ENCODE measurements around the gene GKN1. TPM values are rescaled to one million over a fixed set of nuclear protein-coding genes. Genes with fewer than 3 reads are reported as not detected.

The GKN1 gene
- total RNA-seq, 4 donors from 2014 or later, result 0.62 to 4.7 TPM; not detected in 2

DNA sequence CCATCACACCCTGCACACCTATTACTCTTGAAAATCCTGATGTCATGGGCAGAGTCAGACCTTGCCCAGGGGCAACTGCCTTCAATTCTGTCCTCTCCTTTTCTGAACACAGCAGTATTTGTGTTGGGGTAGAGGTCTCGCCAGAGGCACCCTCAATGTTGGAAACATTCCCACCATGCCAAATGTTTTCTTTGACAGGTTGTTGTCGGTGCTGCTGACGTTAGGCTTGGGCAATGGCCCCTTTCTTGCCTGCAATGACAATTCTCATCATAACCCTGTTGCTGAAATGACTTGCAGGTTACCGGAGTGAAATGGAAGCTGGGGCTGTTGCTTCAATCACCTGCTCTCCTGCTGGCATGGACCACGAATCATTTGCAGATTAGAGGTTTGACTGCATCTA, 17.9 kb downstream of the GKN1 start:
- 75 to 83% methylated on average over 2 to 3 of the region's 5 CpGs for WGBS, 2 donors (ENCODE audit: low coverage in 1 of 2)
- Histone ChIP-seq H3K4me1 (peaks cover 0 to 3% (median 0%) of the 10 kb centered on the region in 3 donors), H3K36me3 (no peaks in the 10 kb centered on the region), H3K27ac (no peak overlapping the region), H3K27me3 (no peaks in the 10 kb centered on the region), H3K4me3 (no peak overlapping the region), H3K9me3 (no peaks in the 10 kb centered on the region)
- ATAC-seq, result no peak
- TF ChIP-seq POLR2A (IDR thresholded peaks at IDR 0.05) (no peak), POLR2AphosphoS5 (IDR thresholded peaks at IDR 0.05) (no peak), EP300 (IDR thresholded peaks at IDR 0.05) (no peak)
- TF ChIP-seq, protein P1, sequence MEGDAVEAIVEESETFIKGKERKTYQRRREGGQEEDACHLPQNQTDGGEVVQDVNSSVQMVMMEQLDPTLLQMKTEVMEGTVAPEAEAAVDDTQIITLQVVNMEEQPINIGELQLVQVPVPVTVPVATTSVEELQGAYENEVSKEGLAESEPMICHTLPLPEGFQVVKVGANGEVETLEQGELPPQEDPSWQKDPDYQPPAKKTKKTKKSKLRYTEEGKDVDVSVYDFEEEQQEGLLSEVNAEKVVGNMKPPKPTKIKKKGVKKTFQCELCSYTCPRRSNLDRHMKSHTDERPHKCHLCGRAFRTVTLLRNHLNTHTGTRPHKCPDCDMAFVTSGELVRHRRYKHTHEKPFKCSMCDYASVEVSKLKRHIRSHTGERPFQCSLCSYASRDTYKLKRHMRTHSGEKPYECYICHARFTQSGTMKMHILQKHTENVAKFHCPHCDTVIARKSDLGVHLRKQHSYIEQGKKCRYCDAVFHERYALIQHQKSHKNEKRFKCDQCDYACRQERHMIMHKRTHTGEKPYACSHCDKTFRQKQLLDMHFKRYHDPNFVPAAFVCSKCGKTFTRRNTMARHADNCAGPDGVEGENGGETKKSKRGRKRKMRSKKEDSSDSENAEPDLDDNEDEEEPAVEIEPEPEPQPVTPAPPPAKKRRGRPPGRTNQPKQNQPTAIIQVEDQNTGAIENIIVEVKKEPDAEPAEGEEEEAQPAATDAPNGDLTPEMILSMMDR (IDR thresholded peaks at IDR 0.05), result no peak

DNA sequence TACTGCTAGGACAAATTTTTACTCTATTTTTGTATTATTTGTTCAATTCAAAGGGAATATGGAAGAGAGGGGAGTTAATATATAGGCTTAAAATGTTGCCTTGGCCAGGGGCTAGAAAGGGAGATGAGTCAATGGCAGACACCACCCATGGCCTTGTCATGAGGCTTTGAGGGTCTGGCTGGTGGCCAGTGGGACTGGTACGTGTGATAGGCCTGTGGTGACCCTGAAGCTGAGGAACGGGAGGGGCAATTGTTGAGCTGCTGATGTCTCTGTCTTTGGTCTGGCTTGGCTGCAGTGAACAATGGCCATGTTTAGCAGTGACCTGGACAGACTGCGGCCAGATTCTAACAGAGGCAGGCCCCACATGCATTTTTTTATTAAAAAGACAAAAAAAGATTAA, 18.5 kb downstream of the GKN1 start:
- Histone ChIP-seq H3K4me1 (peaks cover 0 to 3% (median 0%) of the 10 kb centered on the region in 3 donors), H3K27me3 (no peaks in the 10 kb centered on the region), H3K27ac (no peak overlapping the region), H3K36me3 (no peaks in the 10 kb centered on the region), H3K9me3 (no peaks in the 10 kb centered on the region), H3K4me3 (no peak overlapping the region)
- no peak for ATAC-seq
- TF ChIP-seq POLR2A (IDR thresholded peaks at IDR 0.05) (no peak), POLR2AphosphoS5 (IDR thresholded peaks at IDR 0.05) (no peak), EP300 (IDR thresholded peaks at IDR 0.05) (no peak)
- TF ChIP-seq, protein P1 (IDR thresholded peaks at IDR 0.05), result no peak
- 60 to 70% methylated on average over 1 to 3 of the region's 3 CpGs for WGBS, 2 donors (ENCODE audit: low coverage in 1 of 2)

DNA sequence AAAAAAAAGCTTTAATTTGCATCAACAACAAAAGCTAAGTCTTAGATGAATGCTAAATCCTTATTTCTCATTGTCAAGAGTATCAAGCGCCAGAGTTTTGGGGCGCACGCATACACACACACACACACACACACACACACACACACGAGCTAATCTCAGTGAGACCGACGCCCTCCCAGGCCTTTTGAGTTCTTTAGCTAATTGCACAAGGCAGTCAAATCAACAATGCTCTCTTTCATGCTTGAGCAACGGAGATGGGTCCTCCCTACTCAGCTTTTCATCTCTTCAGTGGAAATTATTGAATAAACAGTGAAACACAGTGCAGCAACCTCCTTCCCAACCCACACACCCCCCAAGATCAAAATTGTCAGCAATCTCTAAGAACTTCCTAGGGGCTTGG, 19.2 kb downstream of the GKN1 start:
- TF ChIP-seq POLR2A (IDR thresholded peaks at IDR 0.05) (no peak), POLR2AphosphoS5 (IDR thresholded peaks at IDR 0.05) (no peak), EP300 (IDR thresholded peaks at IDR 0.05) (no peak)
- TF ChIP-seq, protein P1 (IDR thresholded peaks at IDR 0.05), result no peak
- Histone ChIP-seq H3K36me3 (no peaks in the 10 kb centered on the region), H3K27ac (no peak overlapping the region), H3K4me1 (peaks cover 0 to 3% (median 0%) of the 10 kb centered on the region in 3 donors), H3K9me3 (no peaks in the 10 kb centered on the region), H3K27me3 (no peaks in the 10 kb centered on the region), H3K4me3 (no peak overlapping the region)
- ATAC-seq, result no peak
- WGBS, 2 donors (ENCODE audit: low coverage in 1 of 2), result 80 to 84% methylated on average over 2 to 7 of the region's 7 CpGs

DNA sequence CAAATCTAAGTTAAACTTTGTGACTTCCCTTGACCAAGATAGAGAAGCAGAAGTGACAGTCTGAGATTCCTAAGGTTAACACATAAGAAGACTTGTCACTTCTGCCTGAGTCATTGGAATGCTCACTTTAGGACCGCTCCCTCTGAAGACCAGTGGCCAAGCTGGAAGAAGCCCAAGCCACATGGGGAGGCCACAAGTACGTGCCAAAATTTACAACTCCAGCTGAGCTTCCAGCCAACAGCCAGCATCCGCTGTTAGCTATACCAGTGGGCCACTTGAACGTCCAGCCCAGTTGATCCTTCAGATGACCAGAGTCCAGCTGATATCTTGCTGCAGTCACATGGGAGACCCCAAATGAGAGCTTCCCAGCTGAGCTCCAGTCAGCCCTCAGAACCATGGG, 20.4 kb downstream of the GKN1 start:
- Histone ChIP-seq H3K9me3 (no peaks in the 10 kb centered on the region), H3K4me1 (peaks cover 0 to 3% (median 0%) of the 10 kb centered on the region in 3 donors), H3K27me3 (no peaks in the 10 kb centered on the region), H3K4me3 (no peak overlapping the region), H3K36me3 (no peaks in the 10 kb centered on the region), H3K27ac (no peak overlapping the region)
- WGBS, 2 donors (ENCODE audit: low coverage in 1 of 2), result 45% methylated on average over 2 of the region's 4 CpGs; no CpG with 5 or more reads in 1 of the 2 donors
- no peak for TF ChIP-seq POLR2A (IDR thresholded peaks at IDR 0.05)
- TF ChIP-seq EP300 (IDR thresholded peaks at IDR 0.05), result no peak
- TF ChIP-seq, protein P1 (IDR thresholded peaks at IDR 0.05), result no peak
- no peak for TF ChIP-seq POLR2AphosphoS5 (IDR thresholded peaks at IDR 0.05)
- peak; percentile 66 for ATAC-seq

DNA sequence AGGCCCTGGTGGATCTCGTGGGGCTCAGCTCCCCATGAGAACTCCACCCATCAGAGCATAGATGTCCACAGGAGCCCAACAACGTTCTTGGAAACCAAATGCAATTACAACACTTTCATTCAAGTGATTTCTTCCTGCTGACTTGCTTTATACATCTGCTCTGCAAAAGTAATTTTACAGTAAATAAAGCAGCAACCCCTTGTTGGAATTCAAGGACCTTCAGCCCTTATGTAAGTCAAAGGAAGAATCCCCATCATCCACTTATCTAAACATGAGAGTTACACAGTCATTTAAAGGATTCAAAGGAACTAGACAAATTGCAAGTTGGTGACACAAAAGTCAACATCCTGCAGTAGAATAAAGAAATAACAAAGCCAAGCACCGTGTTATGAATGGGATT, 21.5 kb downstream of the GKN1 start:
- H3K9me3 ChIP-seq, result no peaks in the 10 kb centered on the region
- H3K36me3 ChIP-seq, result no peaks in the 10 kb centered on the region
- TF ChIP-seq, protein P1 (IDR thresholded peaks at IDR 0.05), result no peak
- TF ChIP-seq POLR2A (IDR thresholded peaks at IDR 0.05) (no peak), EP300 (IDR thresholded peaks at IDR 0.05) (no peak), POLR2AphosphoS5 (IDR thresholded peaks at IDR 0.05) (no peak)
- peaks cover 0 to 3% (median 0%) of the 10 kb centered on the region in 3 donors for H3K4me1 ChIP-seq
- WGBS, 2 donors (ENCODE audit: low coverage in 1 of 2), result 17 to 55% methylated on average over 1 to 3 of the region's 3 CpGs
- H3K4me3 ChIP-seq, result no peak overlapping the region
- H3K27ac ChIP-seq, result no peak overlapping the region
- ATAC-seq, result no peak
- no peaks in the 10 kb centered on the region for H3K27me3 ChIP-seq

Measured in gastroesophageal sphincter (tissue), 4 donors.